MCF 10A (cell line): ENCODE data around the gene THOC7. TPM values are rescaled to one million over a fixed set of nuclear protein-coding genes. Genes with fewer than 3 reads are reported as not detected.
A peak's percentile ranks its signal among the peaks of the same experiment; 100 is the strongest.

Experiments used
- BruUV-seq: library from RNA; stranded (reverse); fragments of 400-500 nt; replicated peaks from 2 replicates; lab custom pipeline; 2021; lab: Mats Ljungman, UMichigan
- CTCF ChIA-PET: fragments of 300-600 bp; sonication (Branson Sonifier 250); formaldehyde crosslinking; extraction: SDS; loops from one replicate; lab custom pipeline; 2021; ENCODE audit warnings: antibody characterized with exemption, inconsistent platforms; lab: Yijun Ruan, JAX
- POLR2A ChIA-PET: fragments of 300-600, 350-650 bp; sonication (Branson Sonifier 250); formaldehyde crosslinking; extraction: SDS; loops from one replicate; lab custom pipeline; 2020; ENCODE audit warnings: antibody characterized with exemption, inconsistent platforms; lab: Yijun Ruan, JAX
- DNase-seq: peaks from one replicate; pipeline ENCODE4 v3.0.0-alpha.2; 2018; ENCODE audit not compliant: unreplicated experiment
- H3K27ac Mint-ChIP-seq: one replicate; pipeline ENCODE4 v1.8.0; 2022; ENCODE audit warnings: mild to moderate bottlenecking, low read depth, mixed read lengths; ENCODE audit not compliant: unreplicated experiment
- H3K27me3 Mint-ChIP-seq: one replicate; pipeline ENCODE4 v1.8.0; 2022; ENCODE audit warnings: mixed read lengths; ENCODE audit not compliant: insufficient read depth, unreplicated experiment
- H3K36me3 Mint-ChIP-seq: one replicate; pipeline ENCODE4 v1.8.0; 2022; ENCODE audit warnings: mild to moderate bottlenecking, moderate library complexity, mixed read lengths; ENCODE audit not compliant: insufficient read depth, unreplicated experiment
- H3K4me1 Mint-ChIP-seq: one replicate; pipeline ENCODE4 v1.8.0; 2022; ENCODE audit warnings: mixed read lengths; ENCODE audit not compliant: insufficient read depth, unreplicated experiment
- H3K4me3 Mint-ChIP-seq: one replicate; pipeline ENCODE4 v1.8.0; 2022; ENCODE audit warnings: mild to moderate bottlenecking, moderate library complexity, mixed read lengths; ENCODE audit not compliant: unreplicated experiment
- H3K9me3 Mint-ChIP-seq: one replicate; pipeline ENCODE4 v1.8.0; 2022; ENCODE audit warnings: mixed read lengths; ENCODE audit not compliant: unreplicated experiment
- CTCF ChIP-seq: fragments of 200-600 bp; IDR thresholded peaks from one replicate; pipeline ENCODE4 v1.8.0; 2022; ENCODE audit warnings: antibody characterized with exemption, mild to moderate bottlenecking; ENCODE audit not compliant: unreplicated experiment
- intact Hi-C: fragments of 100-400 bp; cut with micrococcal nuclease; formaldehyde crosslinking; loops from 2 replicates; pipeline ENCODE4 v1.14.1; 2022
- total RNA-seq: library from RNA; stranded (reverse); gene quantifications from 2 replicates; pipeline ENCODE4 v1.2.3, GENCODE V29; 2022

Gene THOC7
- total RNA-seq, 1 experiment from 2014 or later: 117 TPM

- CTCF ChIA-PET: interaction anchor here (0.7 kb wide), 1 partner anchor 109 kb away, joined by 3 read pairs; no protein-coding TSS in a partner anchor
- intact Hi-C loops: no loop called here
- Mint-ChIP-seq H3K9me3 (no peaks in the 10 kb centered on the region), H3K36me3 (peaks cover 7% of the 10 kb centered on the region), H3K27ac (no peak overlapping the region), H3K27me3 (no peaks in the 10 kb centered on the region), H3K4me1 (peaks cover 49% of the 10 kb centered on the region), H3K4me3 (no peak overlapping the region)
- no TSS peak for BruUV-seq
- POLR2A ChIA-PET: no interaction called here
- TF ChIP-seq CTCF: no peak
- no peak for DNase-seq
Measured at GRCh38 chr3:63861306-63861705, 2.3 kb downstream of the THOC7 start.

- Mint-ChIP-seq H3K27ac (peak overlapping the region; percentile 43), H3K4me3 (no peak overlapping the region), H3K9me3 (no peaks in the 10 kb centered on the region), H3K27me3 (no peaks in the 10 kb centered on the region), H3K4me1 (peaks cover 50% of the 10 kb centered on the region), H3K36me3 (peaks cover 6% of the 10 kb centered on the region)
- CTCF ChIA-PET: no interaction called here
- POLR2A ChIA-PET: no interaction called here
- DNase-seq: no peak
- BruUV-seq: no TSS peak
- TF ChIP-seq CTCF: no peak
- intact Hi-C loops: no loop called here
Measured at GRCh38 chr3:63860776-63861175, 2.8 kb downstream of the THOC7 start.

GRCh38 chr3:63857311-63857710 lies 6.3 kb downstream of the THOC7 start:
- Mint-ChIP-seq H3K4me3 (no peak overlapping the region), H3K36me3 (peaks cover 12% of the 10 kb centered on the region), H3K27ac (no peak overlapping the region), H3K27me3 (no peaks in the 10 kb centered on the region), H3K4me1 (peaks cover 42% of the 10 kb centered on the region), H3K9me3 (no peaks in the 10 kb centered on the region)
- BruUV-seq: no TSS peak
- intact Hi-C loops: no loop called here
- no peak for DNase-seq
- TF ChIP-seq CTCF: no peak
- POLR2A ChIA-PET: no interaction called here
- CTCF ChIA-PET: interaction anchor here (0.6 kb wide), 1 partner anchor 136 kb away, joined by 3 read pairs; no protein-coding TSS in a partner anchor

GRCh38 chr3:63855333-63855940 lies 8.2 kb downstream of the THOC7 start:
- intact Hi-C loops: no loop called here
- H3K4me3 Mint-ChIP-seq: no peak overlapping the region
- no peak for TF ChIP-seq CTCF
- H3K27me3 Mint-ChIP-seq: no peaks in the 10 kb centered on the region
- no TSS peak for BruUV-seq
- DNase-seq: peak; percentile 44
- H3K9me3 Mint-ChIP-seq: no peaks in the 10 kb centered on the region
- ChIA-PET POLR2A (interaction anchor here (1.0 to 2.0 kb wide), 4 partner anchors 9 to 329 kb away, joined by 3 to 5 read pairs (median 3); no protein-coding TSS in a partner anchor), CTCF (no interaction called here)
- H3K27ac Mint-ChIP-seq: no peak overlapping the region
- peaks cover 20% of the 10 kb centered on the region for H3K36me3 Mint-ChIP-seq
- peaks cover 24% of the 10 kb centered on the region for H3K4me1 Mint-ChIP-seq
